GM12865 (cell line): ENCODE results near the gene ZNF410.

Experiments
- DNase-seq: peaks from one replicate; pipeline ENCODE4 v3.0.0; 2010; ENCODE audit warnings: low read depth
- H3K4me3 ChIP-seq: 2 replicates; pipeline ENCODE4 v1.5.1; 2011; ENCODE audit warnings: mild to moderate bottlenecking, low read depth, low read length, control low read depth
- CTCF ChIP-seq: IDR thresholded peaks from 2 replicates; pipeline ENCODE4 v1.5.1; 2011; ENCODE audit warnings: low read length, control low read depth, low read depth, inconsistent platforms; ENCODE audit not compliant: insufficient read depth; ENCODE audit errors: missing control alignments

Gene ZNF410

GRCh38 chr14:73973497-73973896 lies 86.8 kb downstream of the ZNF410 start:
- DNase-seq: no peak
- H3K4me3 ChIP-seq: no peak overlapping the region
- no peak for TF ChIP-seq CTCF

GRCh38 chr14:73976125-73976524 lies 89.5 kb downstream of the ZNF410 start:
- no peak for TF ChIP-seq CTCF
- DNase-seq: no peak
- no peak overlapping the region for H3K4me3 ChIP-seq

- TF ChIP-seq CTCF: no peak
- no peak overlapping the region for H3K4me3 ChIP-seq
- no peak for DNase-seq
Observed at GRCh38 chr14:73977896-73978295, 91.2 kb downstream of the ZNF410 start.
